Fibroblast of pulmonary artery (primary cell): Measurements from ENCODE around the gene CDC25B.
A peak's percentile ranks its signal among the peaks of the same experiment; 100 is the strongest.

ENCODE experiments used
- DNase-seq: peaks from one replicate; pipeline ENCODE4 v3.0.0-alpha.2; 2010; ENCODE audit warnings: low read depth
- H3K4me3 ChIP-seq: replicated peaks from 2 replicates; pipeline ENCODE4 v1.5.1; 2011; ENCODE audit warnings: low read depth, mild to moderate bottlenecking, control low read depth, low read length, moderate library complexity
- TF ChIP-seq, protein P1 (sequence below): IDR thresholded peaks from 2 replicates; pipeline ENCODE4 v1.5.1; 2011; ENCODE audit warnings: mild to moderate bottlenecking, control low read depth, low read length, inconsistent platforms; ENCODE audit errors: missing control alignments

The CDC25B gene

DNA sequence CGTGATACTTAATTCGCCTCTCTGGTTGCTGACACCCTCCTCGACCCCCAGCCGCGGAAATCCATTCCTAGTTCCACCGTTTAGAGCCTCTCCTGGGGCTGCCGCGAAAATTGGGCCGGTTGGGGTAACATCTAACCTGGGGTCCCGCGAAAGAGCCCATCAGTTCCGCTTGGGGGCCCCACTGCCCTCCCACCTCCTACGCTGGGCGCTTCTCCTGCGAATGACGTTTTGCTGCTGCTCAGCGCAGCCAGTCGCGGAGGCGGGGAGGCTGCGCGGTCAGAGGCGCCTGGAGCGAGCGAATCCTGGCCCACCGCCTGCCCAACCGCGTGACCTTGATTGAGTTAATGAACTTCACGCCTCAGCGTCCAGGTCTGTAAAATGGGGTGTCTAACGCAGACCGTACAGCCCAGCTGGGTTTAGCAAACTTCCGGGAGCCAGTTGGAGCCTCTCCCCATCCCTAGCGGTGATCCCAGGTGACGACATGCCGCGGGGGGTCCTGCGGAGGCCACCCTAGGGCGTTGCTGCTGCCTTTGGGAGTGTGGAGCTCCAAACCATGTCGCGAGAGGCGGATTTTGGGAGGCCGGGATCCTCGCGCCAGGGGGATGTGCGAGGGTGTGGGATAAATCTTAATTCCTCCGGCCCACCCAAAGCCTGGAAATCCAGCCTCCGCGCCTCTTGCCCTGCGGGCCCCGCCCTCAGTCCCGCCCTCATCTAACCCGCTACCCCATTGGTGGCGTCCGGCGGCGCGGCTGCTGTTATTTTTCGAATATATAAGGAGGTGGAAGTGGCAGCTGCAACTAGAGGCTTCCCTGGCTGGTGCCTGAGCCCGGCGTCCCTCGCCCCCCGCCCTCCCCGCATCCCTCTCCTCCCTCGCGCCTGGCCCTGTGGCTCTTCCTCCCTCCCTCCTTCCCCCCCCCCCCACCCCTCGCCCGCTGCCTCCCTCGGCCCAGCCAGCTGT lies at the start of gene CDC25B:
Gene CDC25B, plus strand, starts transcription at position 800 of the 958 bp plus-strand sequence. CDS start 222 bp downstream, outside the sequence.
- DNase-seq: peak; percentile 95
- H3K4me3 ChIP-seq: peak within 1 kb of the TSS; percentile 93
- TF ChIP-seq, protein P1, sequence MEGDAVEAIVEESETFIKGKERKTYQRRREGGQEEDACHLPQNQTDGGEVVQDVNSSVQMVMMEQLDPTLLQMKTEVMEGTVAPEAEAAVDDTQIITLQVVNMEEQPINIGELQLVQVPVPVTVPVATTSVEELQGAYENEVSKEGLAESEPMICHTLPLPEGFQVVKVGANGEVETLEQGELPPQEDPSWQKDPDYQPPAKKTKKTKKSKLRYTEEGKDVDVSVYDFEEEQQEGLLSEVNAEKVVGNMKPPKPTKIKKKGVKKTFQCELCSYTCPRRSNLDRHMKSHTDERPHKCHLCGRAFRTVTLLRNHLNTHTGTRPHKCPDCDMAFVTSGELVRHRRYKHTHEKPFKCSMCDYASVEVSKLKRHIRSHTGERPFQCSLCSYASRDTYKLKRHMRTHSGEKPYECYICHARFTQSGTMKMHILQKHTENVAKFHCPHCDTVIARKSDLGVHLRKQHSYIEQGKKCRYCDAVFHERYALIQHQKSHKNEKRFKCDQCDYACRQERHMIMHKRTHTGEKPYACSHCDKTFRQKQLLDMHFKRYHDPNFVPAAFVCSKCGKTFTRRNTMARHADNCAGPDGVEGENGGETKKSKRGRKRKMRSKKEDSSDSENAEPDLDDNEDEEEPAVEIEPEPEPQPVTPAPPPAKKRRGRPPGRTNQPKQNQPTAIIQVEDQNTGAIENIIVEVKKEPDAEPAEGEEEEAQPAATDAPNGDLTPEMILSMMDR: peak; percentile 35

GRCh38 chr20:3747471-3747870 lies 48.6 kb upstream of the CDC25B start:
- DNase-seq: no peak
- no peak overlapping the region for H3K4me3 ChIP-seq

GRCh38 chr20:3748073-3748472 lies 48.0 kb upstream of the CDC25B start:
- TF ChIP-seq, protein P1: no peak
- no peak for DNase-seq
- H3K4me3 ChIP-seq: no peak overlapping the region

More at GRCh38 chr20:3747471-3747870, 48.6 kb upstream of the CDC25B start:
- TF ChIP-seq, protein P1: no peak

DNA sequence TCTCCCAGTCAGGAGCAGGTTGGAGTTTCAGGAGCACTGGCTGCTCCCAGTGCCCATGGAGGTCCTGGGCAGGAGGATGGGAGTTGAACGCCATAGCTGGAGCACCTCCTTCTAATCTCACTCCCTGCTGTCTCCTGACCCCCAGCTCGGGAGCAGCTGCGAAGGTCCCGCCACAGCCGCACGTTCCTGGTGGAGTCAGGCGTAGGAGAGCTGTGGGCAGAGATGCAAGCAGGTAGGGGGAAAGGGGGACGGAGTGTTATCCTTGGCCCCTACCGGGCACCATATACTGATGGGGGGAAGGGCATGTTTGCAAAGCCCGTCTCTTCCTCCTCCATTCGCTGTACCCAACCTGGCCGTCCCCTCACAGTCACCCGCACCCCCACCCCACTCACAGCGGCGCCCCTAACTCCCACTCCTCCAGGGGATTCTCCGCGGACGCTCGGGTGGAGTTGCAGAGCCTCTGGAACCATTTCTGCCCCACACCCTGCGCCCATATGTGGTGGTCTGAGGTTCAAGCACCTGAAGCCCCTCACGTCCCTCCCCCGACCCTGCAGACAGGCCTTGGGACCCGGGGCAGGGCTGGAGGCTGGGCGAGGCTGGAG lies 46.9 kb upstream of the CDC25B start:
- no peak overlapping the region for H3K4me3 ChIP-seq
- no peak for DNase-seq
- TF ChIP-seq, protein P1: no peak

DNA sequence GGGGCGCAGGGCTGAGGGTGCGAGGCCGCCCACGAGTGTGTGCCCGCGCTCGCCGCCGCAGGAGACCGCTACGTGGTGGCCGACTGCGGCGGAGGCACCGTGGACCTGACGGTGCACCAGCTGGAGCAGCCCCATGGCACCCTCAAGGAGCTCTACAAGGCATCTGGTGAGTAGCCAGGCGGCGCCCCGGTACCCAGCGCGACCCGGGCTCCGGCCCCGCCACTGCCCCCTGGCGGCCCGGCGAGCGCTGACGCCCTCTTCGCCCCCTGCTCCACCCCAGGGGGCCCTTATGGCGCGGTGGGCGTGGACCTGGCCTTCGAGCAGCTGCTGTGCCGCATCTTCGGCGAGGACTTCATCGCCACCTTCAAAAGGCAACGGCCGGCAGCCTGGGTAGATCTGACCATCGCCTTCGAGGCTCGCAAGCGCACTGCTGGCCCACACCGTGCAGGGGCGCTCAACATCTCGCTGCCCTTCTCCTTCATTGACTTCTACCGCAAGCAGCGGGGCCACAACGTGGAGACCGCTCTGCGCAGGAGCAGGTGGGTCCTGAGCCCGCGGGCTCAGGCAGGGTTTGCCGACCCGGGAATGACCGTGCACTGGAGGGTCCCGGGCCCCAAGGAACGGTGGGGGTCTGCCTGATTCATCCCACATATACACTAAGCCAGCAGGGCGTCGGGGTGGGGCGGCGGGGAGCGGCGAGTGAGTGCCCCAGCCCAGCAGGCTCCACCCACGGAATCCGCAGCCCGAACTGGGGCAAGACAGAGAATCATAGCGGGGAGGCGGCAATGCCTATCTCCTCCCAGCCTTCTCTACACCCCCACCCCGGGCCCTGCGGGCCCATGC lies 46.2 kb upstream of the CDC25B start:
- H3K4me3 ChIP-seq: no peak overlapping the region
- TF ChIP-seq, protein P1: peak; percentile 19
- DNase-seq: no peak

- H3K4me3 ChIP-seq: no peak overlapping the region
These were observed 44.8 kb upstream of the CDC25B start for GRCh38 chr20:3751305-3751674.

More at GRCh38 chr20:3751305-3751674, 44.8 kb upstream of the CDC25B start:
- DNase-seq: no peak
- TF ChIP-seq, protein P1: no peak
